SHP77 treated with DMSO at 0.1 percent for 48 hours (cell line): ENCODE results near the gene PRKAR2B.

Source experiments
- DNase-seq: peaks from one replicate; lab custom pipeline; 2025; lab: John Stamatoyannopoulos, UW

Gene PRKAR2B

DNA sequence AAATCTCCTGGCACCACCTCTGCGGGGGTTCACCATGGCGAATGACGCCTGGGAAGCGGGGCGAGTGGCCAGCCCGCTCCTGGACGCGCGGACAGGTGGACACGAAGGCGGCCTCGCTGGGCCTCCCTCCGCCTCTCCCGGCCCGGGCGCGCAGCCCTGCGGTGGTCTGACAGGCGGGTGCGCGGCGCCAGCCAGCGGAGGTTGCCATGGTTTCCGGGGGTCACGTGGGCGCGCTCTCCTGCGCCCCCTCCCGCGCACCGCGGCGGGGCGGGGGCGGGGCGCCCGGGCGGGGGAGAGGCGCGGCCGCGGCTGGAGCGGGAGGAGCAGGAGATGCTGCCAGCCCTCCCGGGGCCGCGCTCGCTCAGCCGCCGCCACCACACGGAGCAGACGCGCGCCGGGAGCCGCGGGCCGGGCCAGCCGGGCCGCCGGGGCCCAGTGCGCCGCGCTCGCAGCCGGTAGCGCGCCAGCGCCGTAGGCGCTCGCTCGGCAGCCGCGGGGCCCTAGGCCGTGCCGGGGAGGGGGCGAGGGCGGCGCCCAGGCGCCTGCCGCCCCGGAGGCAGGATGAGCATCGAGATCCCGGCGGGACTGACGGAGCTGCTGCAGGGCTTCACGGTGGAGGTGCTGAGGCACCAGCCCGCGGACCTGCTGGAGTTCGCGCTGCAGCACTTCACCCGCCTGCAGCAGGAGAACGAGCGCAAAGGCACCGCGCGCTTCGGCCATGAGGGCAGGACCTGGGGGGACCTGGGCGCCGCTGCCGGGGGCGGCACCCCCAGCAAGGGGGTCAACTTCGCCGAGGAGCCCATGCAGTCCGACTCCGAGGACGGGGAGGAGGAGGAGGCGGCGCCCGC, at the start of gene PRKAR2B:
PRKAR2B (plus strand) TSS at position 359 of the 848 bp plus-strand sequence; CDS start at position 562, 203 bp downstream.
- peak; percentile 12 for DNase-seq

DNA sequence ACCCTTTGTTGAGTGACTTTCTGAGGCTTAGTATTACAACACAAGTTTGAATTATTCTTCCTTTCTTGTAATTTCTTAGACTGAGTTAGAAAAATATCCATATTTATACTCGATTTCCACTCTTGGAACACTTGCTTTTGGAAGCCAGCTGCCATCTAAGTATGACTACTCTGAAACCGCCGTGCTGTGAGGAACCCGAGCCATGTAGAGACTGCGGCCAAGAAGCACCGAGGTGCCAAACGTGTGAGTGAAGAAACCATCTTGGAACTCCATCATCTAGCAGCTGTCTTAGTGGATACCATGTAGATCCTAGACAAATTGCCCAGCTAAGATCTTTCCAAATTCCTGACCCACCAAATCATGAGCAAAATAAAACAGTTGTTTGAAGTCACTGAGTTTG, 49.7 kb upstream of the PRKAR2B start:
- no peak for DNase-seq

- DNase-seq: no peak
Observed at GRCh38 chr7:106997487-106998271, 46.8 kb upstream of the PRKAR2B start.

DNA sequence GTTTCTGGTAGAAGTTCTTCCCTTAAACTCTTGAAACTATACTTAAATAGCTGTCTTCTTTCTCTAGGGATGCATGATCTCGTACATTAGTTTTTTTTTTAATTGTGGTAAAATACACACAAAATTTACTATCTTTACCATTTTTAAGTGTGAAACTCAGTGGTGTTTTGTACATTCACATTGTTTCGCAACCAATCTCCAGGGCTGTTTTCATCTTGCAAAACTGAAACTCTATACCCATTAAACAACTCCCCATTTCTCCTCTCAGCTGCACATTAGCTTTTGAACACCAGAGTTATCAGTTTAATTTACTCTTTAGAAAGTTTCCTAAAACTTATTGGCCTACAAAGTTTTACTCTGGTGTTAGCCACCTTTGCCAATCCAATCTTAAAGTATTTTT, 45.5 kb upstream of the PRKAR2B start:
- no peak for DNase-seq

DNA sequence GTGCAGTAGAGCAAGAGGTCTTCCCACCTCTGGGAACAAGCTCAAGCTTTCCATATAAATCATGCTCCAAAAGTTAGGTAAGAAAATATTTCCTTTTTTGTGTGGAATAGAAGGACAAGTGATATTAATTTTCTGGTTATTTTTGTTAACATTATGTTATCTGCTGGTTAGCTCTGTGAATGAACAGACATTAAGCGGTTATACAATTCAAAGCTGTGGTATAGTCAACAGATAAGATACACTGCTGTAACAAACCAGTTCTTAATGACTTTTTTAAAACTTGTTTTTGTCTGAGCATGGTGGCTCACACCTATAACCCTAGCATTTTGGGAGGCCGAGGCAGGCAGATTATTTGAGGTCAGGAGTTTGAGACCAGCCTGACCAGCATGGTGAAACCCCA, 43.0 kb upstream of the PRKAR2B start:
- DNase-seq: no peak

DNA sequence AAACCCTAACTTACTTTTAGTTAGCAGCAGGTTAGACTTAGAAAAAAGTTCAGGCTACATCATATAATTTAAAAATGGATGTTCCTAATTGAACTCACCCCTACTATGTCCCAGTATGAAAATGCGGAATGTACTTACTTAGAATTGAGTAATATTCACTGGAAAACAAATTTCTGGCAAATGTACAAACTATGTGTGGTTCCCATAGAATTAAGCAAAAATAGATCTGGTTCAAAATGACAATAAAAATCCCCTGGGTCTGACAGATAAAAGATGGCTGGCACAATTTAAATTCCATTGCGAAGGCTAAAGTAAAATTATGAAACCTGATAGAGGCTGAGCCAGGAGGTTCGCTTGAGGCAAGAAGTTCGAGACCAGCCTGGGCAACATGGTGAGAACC, 42.4 kb upstream of the PRKAR2B start:
- DNase-seq: no peak

- no peak for DNase-seq
Observed at GRCh38 chr7:107002529-107002998, 41.9 kb upstream of the PRKAR2B start.

- no peak for DNase-seq
Observed at GRCh38 chr7:107007007-107007891, 37.3 kb upstream of the PRKAR2B start.

GRCh38 chr7:107007892-107008287, 36.6 kb upstream of the PRKAR2B start:
- DNase-seq: no peak

GRCh38 chr7:107009846-107010203, 34.7 kb upstream of the PRKAR2B start:
- no peak for DNase-seq

GRCh38 chr7:107012691-107013090, 31.8 kb upstream of the PRKAR2B start:
- DNase-seq: no peak

DNA sequence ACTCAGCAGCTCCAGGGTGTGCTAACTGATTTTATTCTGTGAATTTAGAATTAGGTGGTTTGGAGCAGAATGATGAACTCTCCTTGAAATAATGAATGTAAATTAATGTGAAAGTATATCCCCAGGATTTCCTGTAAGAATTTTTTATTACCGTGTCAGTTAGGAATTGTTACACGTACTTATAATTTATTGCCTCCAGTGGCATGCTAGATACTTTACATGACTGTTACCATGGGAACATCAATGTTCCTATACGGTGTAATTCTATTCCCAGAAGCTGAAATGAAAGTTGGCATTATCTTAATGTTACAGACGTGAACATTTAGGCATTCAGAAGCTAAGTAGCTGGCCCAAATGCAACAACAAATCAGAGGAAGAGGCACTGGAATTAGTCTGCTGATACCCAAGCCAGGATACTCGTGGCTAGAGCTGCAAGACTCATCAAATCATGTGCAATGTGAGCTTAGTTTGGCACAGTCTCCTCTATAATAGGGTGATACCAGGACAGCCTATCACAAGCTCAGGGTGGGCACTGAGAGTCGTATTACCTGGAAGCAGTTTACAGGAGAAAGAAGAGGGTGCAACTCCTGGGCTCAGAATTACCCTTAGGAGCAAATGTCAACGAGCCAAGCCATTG, 30.0 kb upstream of the PRKAR2B start:
- no peak for DNase-seq

GRCh38 chr7:107016312-107016711, 28.2 kb upstream of the PRKAR2B start:
- no peak for DNase-seq

- no peak for DNase-seq
Observed at GRCh38 chr7:107017965-107018719, 26.4 kb upstream of the PRKAR2B start.

GRCh38 chr7:107020400-107020799, 24.1 kb upstream of the PRKAR2B start:
- no peak for DNase-seq

- DNase-seq: no peak
Observed at GRCh38 chr7:107021600-107021999, 22.9 kb upstream of the PRKAR2B start.

DNA sequence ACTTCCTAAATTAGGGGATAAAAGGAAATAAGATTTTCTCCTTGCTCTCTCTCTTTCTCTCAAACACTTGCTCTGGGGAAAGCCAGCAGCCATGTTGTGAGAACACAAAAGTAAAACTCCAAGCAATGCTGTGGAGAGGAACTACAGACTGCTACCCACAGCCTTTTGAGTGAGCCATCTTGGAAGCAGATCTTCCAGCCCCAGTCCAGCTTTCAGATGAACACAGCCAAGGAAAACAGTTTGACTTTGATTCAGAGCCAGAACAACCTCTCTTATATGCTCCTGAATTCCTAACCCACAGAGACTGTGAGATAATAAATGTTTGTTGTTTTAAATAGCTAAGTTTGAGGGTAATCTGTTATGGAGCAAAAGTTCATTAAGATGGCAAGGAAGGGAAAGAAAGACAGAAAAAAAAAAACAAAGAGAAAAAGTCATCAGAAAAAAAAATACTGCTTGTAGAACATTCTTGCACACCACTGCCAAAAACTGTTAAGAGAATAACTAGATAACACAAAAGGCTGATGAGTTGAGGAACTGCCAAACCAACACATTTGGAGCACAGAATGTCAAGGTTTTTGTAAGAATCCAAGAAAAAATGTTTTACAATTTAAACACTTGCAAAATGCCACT, 20.9 kb upstream of the PRKAR2B start:
- DNase-seq: no peak

- no peak for DNase-seq
Observed at GRCh38 chr7:107024906-107025305, 19.6 kb upstream of the PRKAR2B start.

GRCh38 chr7:107025449-107026103, 18.9 kb upstream of the PRKAR2B start:
- DNase-seq: no peak

DNA sequence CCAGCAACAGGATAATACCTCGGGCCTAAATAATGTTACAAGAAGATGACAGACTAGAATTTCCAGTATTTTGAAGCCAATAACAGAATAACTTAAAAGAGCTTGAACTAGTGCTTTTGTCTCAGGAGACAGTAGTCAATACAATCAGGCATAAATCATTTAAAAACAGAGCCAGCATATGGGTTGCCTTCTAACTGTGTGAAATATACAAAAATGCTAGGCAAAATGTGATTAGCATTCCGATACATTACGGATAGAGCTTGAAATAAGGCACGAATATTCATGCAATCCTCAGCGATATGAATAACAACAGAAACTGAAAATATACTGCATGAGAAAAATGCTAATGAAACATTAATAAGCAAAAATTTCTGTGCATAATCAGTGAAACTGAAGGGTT, 18.3 kb upstream of the PRKAR2B start:
- no peak for DNase-seq
